Natural killer cell (primary cell): ENCODE data around the gene PPP2R1A. TPM values are rescaled to one million over a fixed set of nuclear protein-coding genes. Genes with fewer than 3 reads are reported as not detected.
A peak's percentile ranks its signal among the peaks of the same experiment; 100 is the strongest.

Source experiments
- ATAC-seq, 3 donors: fragments of 150-1000 bp in 2 of 3; fragments of 200-7000 bp in 1 of 3; cut with Tn5 transposase; 1 replicate in 1 of 3; 2 replicates in 2 of 3; pipeline ENCODE4 v1.10.0; 2021; ENCODE audit warnings: mild to moderate bottlenecking in 2 of 3, moderate library complexity in 2 of 3
- DNase-seq, 2 donors: peaks; one replicate each; pipeline versions ENCODE4 v3.0.0 to v3.0.0-alpha.2; 2013 to 2021; ENCODE audit warnings: mixed read lengths in 1 of 2
- H3K27ac ChIP-seq: one replicate; pipeline ENCODE4 v1.5.1; 2013; ENCODE audit warnings: mild to moderate bottlenecking, low read length
- H3K27me3 ChIP-seq: one replicate; pipeline ENCODE4 v1.6.1; 2013; ENCODE audit warnings: low read length; ENCODE audit not compliant: control insufficient read depth, insufficient read depth
- H3K36me3 ChIP-seq: one replicate; pipeline ENCODE4 v1.6.1; 2013; ENCODE audit warnings: low read length; ENCODE audit not compliant: control insufficient read depth, insufficient read depth
- H3K4me1 ChIP-seq: one replicate; pipeline ENCODE4 v1.6.1; 2013; ENCODE audit warnings: low read length; ENCODE audit not compliant: control insufficient read depth, insufficient read depth
- H3K4me3 ChIP-seq: one replicate; pipeline ENCODE4 v1.5.1; 2013; ENCODE audit warnings: low read length
- H3K9me3 ChIP-seq: one replicate; pipeline ENCODE4 v1.6.1; 2013; ENCODE audit warnings: low read length; ENCODE audit not compliant: control insufficient read depth, insufficient read depth
- H3K27ac Mint-ChIP-seq, 2 donors: one replicate each; pipeline ENCODE4 v1.8.0; 2022; ENCODE audit warnings: mild to moderate bottlenecking in 2 of 2, mixed read lengths in 2 of 2, moderate library complexity in 1 of 2
- H3K27me3 Mint-ChIP-seq, 2 donors: one replicate each; pipeline ENCODE4 v1.8.0; 2022; ENCODE audit warnings: low read depth in 2 of 2, mixed read lengths in 2 of 2
- H3K36me3 Mint-ChIP-seq: one replicate; pipeline ENCODE4 v1.8.0; 2022; ENCODE audit warnings: mixed read lengths
- H3K4me1 Mint-ChIP-seq, 2 donors: one replicate each; pipeline ENCODE4 v1.8.0; 2022; ENCODE audit warnings: mixed read lengths in 2 of 2
- H3K4me3 Mint-ChIP-seq: one replicate; pipeline ENCODE4 v1.8.0; 2022; ENCODE audit warnings: mild to moderate bottlenecking, moderate library complexity, mixed read lengths
- H3K9me3 Mint-ChIP-seq, 2 donors: one replicate each; pipeline ENCODE4 v1.8.0; 2022; ENCODE audit warnings: mixed read lengths in 2 of 2
- whole genome bisulfite sequencing: methylation state at CpG from one replicate; pipeline ENCODE4 v1.1.7; 2013; ENCODE audit warnings: missing lambda C conversion rate; ENCODE audit not compliant: insufficient coverage; 5-methylcytosine and 5-hydroxymethylcytosine counted together
- intact Hi-C: fragments of 100-400 bp; cut with micrococcal nuclease; formaldehyde crosslinking; loops from one replicate; pipeline ENCODE4 v1.14.2; 2022
- total RNA-seq, 4 donors: library from RNA; stranded (reverse); fragments of 120-200 nt in 1 of 4; gene quantifications; one replicate each; pipeline versions ENCODE4 v1.2.3 to v1.2.4, GENCODE V29; 2013 to 2022
- TF ChIP-seq, protein P1 (sequence below): fragments of 200-600 bp; IDR thresholded peaks from one replicate; pipeline ENCODE4 v1.8.0; 2022; ENCODE audit warnings: antibody characterized with exemption

Gene PPP2R1A
- total RNA-seq, 3 donors from 2014 or later (not counting 1 experiment from before 2014, with no cell fraction given): 221 to 256 (median 232) TPM

DNA sequence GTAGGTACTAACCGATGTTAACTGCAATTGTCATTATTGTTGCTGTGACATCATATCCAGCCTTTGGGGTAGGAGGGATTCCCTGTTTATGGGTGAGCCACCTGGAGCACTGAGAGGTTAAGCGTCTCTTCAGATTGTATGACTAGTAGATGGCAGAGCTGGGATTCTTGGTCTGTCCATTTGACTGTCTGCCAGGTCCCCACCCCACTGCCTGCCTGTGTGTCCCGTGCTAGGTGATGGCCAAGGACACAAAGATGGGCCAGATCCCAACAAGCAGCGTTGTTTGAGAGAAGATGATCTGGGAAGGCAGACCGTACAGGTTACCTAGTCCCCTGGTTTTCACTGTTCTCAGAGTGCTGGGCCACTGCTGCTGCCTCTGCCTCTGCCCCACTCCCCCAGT lies 16.6 kb downstream of the PPP2R1A start:
- no peaks in the 10 kb centered on the region for H3K9me3 Mint-ChIP-seq
- Histone ChIP-seq H3K27me3 (no peaks in the 10 kb centered on the region), H3K9me3 (no peaks in the 10 kb centered on the region), H3K36me3 (peaks cover 82% of the 10 kb centered on the region), H3K4me1 (no peaks in the 10 kb centered on the region), H3K27ac (no peak overlapping the region), H3K4me3 (no peak overlapping the region)
- peak overlapping the region in 1 of 2 donors; percentile 31 for H3K27ac Mint-ChIP-seq
- 98% methylated on average over 5 of the region's 5 CpGs for WGBS
- no peaks in the 10 kb centered on the region for H3K36me3 Mint-ChIP-seq
- intact Hi-C loops: no loop called here
- H3K4me1 Mint-ChIP-seq: peaks cover 55 to 56% of the 10 kb centered on the region in 2 donors
- ATAC-seq: no peak
- no peak overlapping the region for H3K4me3 Mint-ChIP-seq
- TF ChIP-seq, protein P1, sequence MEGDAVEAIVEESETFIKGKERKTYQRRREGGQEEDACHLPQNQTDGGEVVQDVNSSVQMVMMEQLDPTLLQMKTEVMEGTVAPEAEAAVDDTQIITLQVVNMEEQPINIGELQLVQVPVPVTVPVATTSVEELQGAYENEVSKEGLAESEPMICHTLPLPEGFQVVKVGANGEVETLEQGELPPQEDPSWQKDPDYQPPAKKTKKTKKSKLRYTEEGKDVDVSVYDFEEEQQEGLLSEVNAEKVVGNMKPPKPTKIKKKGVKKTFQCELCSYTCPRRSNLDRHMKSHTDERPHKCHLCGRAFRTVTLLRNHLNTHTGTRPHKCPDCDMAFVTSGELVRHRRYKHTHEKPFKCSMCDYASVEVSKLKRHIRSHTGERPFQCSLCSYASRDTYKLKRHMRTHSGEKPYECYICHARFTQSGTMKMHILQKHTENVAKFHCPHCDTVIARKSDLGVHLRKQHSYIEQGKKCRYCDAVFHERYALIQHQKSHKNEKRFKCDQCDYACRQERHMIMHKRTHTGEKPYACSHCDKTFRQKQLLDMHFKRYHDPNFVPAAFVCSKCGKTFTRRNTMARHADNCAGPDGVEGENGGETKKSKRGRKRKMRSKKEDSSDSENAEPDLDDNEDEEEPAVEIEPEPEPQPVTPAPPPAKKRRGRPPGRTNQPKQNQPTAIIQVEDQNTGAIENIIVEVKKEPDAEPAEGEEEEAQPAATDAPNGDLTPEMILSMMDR: no peak
- H3K27me3 Mint-ChIP-seq: no peaks in the 10 kb centered on the region
- DNase-seq: no peak

DNA sequence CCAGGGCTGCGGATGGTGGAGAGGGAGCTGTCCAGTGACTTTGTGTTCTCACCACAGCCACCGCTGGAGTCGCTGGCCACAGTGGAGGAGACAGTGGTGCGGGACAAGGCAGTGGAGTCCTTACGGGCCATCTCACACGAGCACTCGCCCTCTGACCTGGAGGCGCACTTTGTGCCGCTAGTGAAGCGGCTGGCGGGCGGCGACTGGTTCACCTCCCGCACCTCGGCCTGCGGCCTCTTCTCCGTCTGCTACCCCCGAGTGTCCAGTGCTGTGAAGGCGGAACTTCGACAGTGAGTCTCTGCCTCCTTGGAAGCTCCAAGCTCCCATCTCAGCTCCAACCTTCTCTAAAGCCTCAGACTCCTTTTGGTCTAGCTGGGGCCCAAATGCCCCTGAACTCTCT lies 21.4 kb downstream of the PPP2R1A start:
- WGBS: 97% methylated on average over 20 of the region's 20 CpGs
- TF ChIP-seq, protein P1: no peak
- Mint-ChIP-seq H3K27me3 (no peaks in the 10 kb centered on the region), H3K27ac (no peak overlapping the region), H3K4me1 (peaks cover 14 to 21% of the 10 kb centered on the region in 2 donors), H3K36me3 (no peaks in the 10 kb centered on the region), H3K4me3 (no peak overlapping the region), H3K9me3 (no peaks in the 10 kb centered on the region)
- intact Hi-C loops: no loop called here
- H3K9me3 ChIP-seq: no peaks in the 10 kb centered on the region
- H3K27me3 ChIP-seq: no peaks in the 10 kb centered on the region
- no peak overlapping the region for H3K4me3 ChIP-seq
- H3K4me1 ChIP-seq: no peaks in the 10 kb centered on the region
- no peak overlapping the region for H3K27ac ChIP-seq
- ATAC-seq (no peak), DNase-seq (no peak)
- H3K36me3 ChIP-seq: peaks cover 80% of the 10 kb centered on the region

DNA sequence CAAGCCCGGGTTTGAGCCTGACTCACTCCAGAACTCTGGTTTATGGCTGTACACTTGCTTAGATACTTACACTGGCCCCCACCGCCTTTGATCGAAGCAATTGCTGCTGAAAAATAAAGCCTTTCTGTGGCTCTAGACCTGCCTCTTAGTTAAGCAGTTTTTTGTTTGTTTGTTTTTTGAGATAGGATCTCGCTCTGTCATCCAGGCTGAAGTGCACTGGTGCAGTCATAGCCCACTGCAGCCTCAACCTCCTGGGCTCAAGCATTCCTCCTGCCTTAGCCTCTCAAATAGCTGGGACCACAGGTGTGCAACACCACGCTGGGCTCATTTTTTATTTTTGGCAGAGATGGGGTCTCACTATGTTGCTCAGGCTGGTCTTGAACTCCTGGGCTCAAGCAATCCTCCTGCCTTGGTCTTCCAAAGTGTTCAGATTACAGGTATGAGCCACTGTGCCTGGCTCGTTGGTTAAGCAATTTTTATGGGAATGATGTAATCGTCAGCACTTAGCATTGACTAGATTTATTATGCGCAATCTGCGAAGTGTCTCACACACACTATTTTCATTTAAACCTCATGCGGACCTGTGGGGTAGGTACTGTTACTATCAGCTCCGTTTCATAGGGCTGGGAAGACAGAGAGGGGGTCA lies 22.2 kb downstream of the PPP2R1A start:
- intact Hi-C loops: no loop called here
- H3K4me1 Mint-ChIP-seq: peaks cover 10 to 19% of the 10 kb centered on the region in 2 donors
- TF ChIP-seq, protein P1: no peak
- Histone ChIP-seq H3K4me1 (no peaks in the 10 kb centered on the region), H3K27ac (no peak overlapping the region), H3K36me3 (peaks cover 79% of the 10 kb centered on the region), H3K27me3 (no peaks in the 10 kb centered on the region), H3K4me3 (no peak overlapping the region), H3K9me3 (no peaks in the 10 kb centered on the region)
- no peak overlapping the region for H3K27ac Mint-ChIP-seq
- no peak overlapping the region for H3K4me3 Mint-ChIP-seq
- no peaks in the 10 kb centered on the region for H3K9me3 Mint-ChIP-seq
- no peak for DNase-seq
- H3K36me3 Mint-ChIP-seq: no peaks in the 10 kb centered on the region
- ATAC-seq: no peak
- H3K27me3 Mint-ChIP-seq: no peaks in the 10 kb centered on the region
- WGBS: 90% methylated on average over 11 of the region's 11 CpGs
